Measurements from ENCODE around the gene PACRG. TPM values are rescaled to one million over a fixed set of nuclear protein-coding genes. Genes with fewer than 3 reads are reported as not detected.

Gene PACRG
- total RNA-seq, 2 experiments from 2014 or later, result not detected

- Histone ChIP-seq H2AFZ (ENCODE audit: low read length) (no peak overlapping the region), H3K9me3 (ENCODE audit: low read length) (no peaks in the 10 kb centered on the region), H4K20me1 (ENCODE audit: insufficient read depth, low read length) (no peaks in the 10 kb centered on the region), H3K4me1 (ENCODE audit: insufficient read depth, low read length, poor library complexity, severe bottlenecking) (no peaks in the 10 kb centered on the region), H3K4me2 (ENCODE audit: low read length) (no peak overlapping the region), H3K4me3 (ENCODE audit: low read depth, low read length, poor library complexity, severe bottlenecking) (no peak overlapping the region), H3K79me2 (ENCODE audit: insufficient read depth, low read depth, low read length) (no peaks in the 10 kb centered on the region), H3K27ac (ENCODE audit: low read depth, low read length, poor library complexity, severe bottlenecking) (no peak overlapping the region), H3K36me3 (ENCODE audit: insufficient read depth, low read length) (no peaks in the 10 kb centered on the region), H3K9me2 (ENCODE audit: insufficient read depth, low read length) (no peaks in the 10 kb centered on the region)
- CTCF ChIA-PET (ENCODE audit: unreplicated experiment), result no interaction called here
- intact Hi-C loops (cut with micrococcal nuclease; ENCODE audit: unreplicated experiment), result no loop called here
- no peak for DNase-seq (ENCODE audit: low spot score)
- POLR2A ChIA-PET, result no interaction called here
- no TSS peak for BruUV-seq (replicated peaks)
- TF ChIP-seq, protein P1, sequence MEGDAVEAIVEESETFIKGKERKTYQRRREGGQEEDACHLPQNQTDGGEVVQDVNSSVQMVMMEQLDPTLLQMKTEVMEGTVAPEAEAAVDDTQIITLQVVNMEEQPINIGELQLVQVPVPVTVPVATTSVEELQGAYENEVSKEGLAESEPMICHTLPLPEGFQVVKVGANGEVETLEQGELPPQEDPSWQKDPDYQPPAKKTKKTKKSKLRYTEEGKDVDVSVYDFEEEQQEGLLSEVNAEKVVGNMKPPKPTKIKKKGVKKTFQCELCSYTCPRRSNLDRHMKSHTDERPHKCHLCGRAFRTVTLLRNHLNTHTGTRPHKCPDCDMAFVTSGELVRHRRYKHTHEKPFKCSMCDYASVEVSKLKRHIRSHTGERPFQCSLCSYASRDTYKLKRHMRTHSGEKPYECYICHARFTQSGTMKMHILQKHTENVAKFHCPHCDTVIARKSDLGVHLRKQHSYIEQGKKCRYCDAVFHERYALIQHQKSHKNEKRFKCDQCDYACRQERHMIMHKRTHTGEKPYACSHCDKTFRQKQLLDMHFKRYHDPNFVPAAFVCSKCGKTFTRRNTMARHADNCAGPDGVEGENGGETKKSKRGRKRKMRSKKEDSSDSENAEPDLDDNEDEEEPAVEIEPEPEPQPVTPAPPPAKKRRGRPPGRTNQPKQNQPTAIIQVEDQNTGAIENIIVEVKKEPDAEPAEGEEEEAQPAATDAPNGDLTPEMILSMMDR (conservative IDR thresholded peaks at IDR 0.05; ENCODE audit: low read length), result no peak
- no peak for TF ChIP-seq EZH2phosphoT487 (IDR thresholded peaks at IDR 0.05; ENCODE audit: borderline replicate concordance, low read depth, low read length)
Observed at GRCh38 chr6:162871966-162872365, 144.2 kb downstream of the PACRG start.

DNA sequence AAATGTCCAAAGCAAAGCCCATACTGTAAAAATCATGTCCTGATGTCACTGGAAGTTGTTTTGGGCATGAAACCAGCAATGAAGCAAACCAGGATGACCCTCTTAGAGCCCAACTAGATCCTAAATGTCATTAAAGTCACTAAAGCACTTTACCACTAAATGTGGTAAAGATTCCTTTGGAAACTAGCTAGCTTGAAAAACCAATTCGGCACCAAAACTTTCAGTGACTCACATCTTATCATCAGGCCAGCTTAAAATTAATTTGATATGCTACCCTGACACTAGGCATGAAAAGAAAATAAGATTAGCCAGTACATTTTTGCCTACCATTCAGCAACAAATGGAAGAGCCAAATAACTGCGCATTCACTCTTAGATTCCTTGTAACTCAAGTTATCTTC lies 145.8 kb downstream of the PACRG start:
- no peaks in the 10 kb centered on the region for H3K9me2 ChIP-seq (ENCODE audit: insufficient read depth, low read length)
- H3K4me2 ChIP-seq (ENCODE audit: low read length), result no peak overlapping the region
- H3K4me3 ChIP-seq (ENCODE audit: low read depth, low read length, poor library complexity, severe bottlenecking), result no peak overlapping the region
- H3K36me3 ChIP-seq (ENCODE audit: insufficient read depth, low read length), result no peaks in the 10 kb centered on the region
- CTCF ChIA-PET (ENCODE audit: unreplicated experiment), result no interaction called here
- intact Hi-C loops (cut with micrococcal nuclease; ENCODE audit: unreplicated experiment), result no loop called here
- BruUV-seq (replicated peaks), result no TSS peak
- POLR2A ChIA-PET, result no interaction called here
- H3K79me2 ChIP-seq (ENCODE audit: insufficient read depth, low read depth, low read length), result no peaks in the 10 kb centered on the region
- no peaks in the 10 kb centered on the region for H3K9me3 ChIP-seq (ENCODE audit: low read length)
- H3K27ac ChIP-seq (ENCODE audit: low read depth, low read length, poor library complexity, severe bottlenecking), result no peak overlapping the region
- TF ChIP-seq EZH2phosphoT487 (IDR thresholded peaks at IDR 0.05; ENCODE audit: borderline replicate concordance, low read depth, low read length), result no peak
- TF ChIP-seq, protein P1 (conservative IDR thresholded peaks at IDR 0.05; ENCODE audit: low read length), result no peak
- no peak overlapping the region for H2AFZ ChIP-seq (ENCODE audit: low read length)
- H4K20me1 ChIP-seq (ENCODE audit: insufficient read depth, low read length), result no peaks in the 10 kb centered on the region
- H3K4me1 ChIP-seq (ENCODE audit: insufficient read depth, low read length, poor library complexity, severe bottlenecking), result no peaks in the 10 kb centered on the region
- DNase-seq (ENCODE audit: low spot score), result no peak

DNA sequence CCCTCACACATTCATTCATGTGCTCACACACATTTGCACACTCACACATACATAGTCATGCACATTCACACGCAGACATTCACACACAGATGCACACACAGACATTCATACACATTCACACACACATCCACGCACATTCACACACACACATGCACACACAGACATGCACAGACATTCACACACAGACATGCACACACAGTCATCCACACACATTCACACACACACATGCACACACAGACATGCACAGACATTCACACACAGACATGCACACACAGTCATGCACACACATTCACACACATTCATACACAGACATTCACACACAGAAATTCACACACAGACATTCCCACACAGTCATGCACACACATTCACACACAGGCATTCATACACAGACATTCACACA lies 147.3 kb downstream of the PACRG start:
- H3K4me3 ChIP-seq (ENCODE audit: low read depth, low read length, poor library complexity, severe bottlenecking), result no peak overlapping the region
- POLR2A ChIA-PET, result no interaction called here
- H3K9me3 ChIP-seq (ENCODE audit: low read length), result no peaks in the 10 kb centered on the region
- BruUV-seq (replicated peaks), result no TSS peak
- no peaks in the 10 kb centered on the region for H4K20me1 ChIP-seq (ENCODE audit: insufficient read depth, low read length)
- H3K27ac ChIP-seq (ENCODE audit: low read depth, low read length, poor library complexity, severe bottlenecking), result no peak overlapping the region
- CTCF ChIA-PET (ENCODE audit: unreplicated experiment), result no interaction called here
- H3K9me2 ChIP-seq (ENCODE audit: insufficient read depth, low read length), result no peaks in the 10 kb centered on the region
- no peaks in the 10 kb centered on the region for H3K4me1 ChIP-seq (ENCODE audit: insufficient read depth, low read length, poor library complexity, severe bottlenecking)
- no peaks in the 10 kb centered on the region for H3K36me3 ChIP-seq (ENCODE audit: insufficient read depth, low read length)
- intact Hi-C loops (cut with micrococcal nuclease; ENCODE audit: unreplicated experiment), result no loop called here
- TF ChIP-seq, protein P1 (conservative IDR thresholded peaks at IDR 0.05; ENCODE audit: low read length), result no peak
- no peak for TF ChIP-seq EZH2phosphoT487 (IDR thresholded peaks at IDR 0.05; ENCODE audit: borderline replicate concordance, low read depth, low read length)
- H3K79me2 ChIP-seq (ENCODE audit: insufficient read depth, low read depth, low read length), result no peaks in the 10 kb centered on the region
- no peak for DNase-seq (ENCODE audit: low spot score)
- no peak overlapping the region for H2AFZ ChIP-seq (ENCODE audit: low read length)
- no peak overlapping the region for H3K4me2 ChIP-seq (ENCODE audit: low read length)

Data from OCI-LY7 (cell line).